Measurements from ENCODE around the gene SLC6A6. TPM values are rescaled to one million over a fixed set of nuclear protein-coding genes. Genes with fewer than 3 reads are reported as not detected.

The SLC6A6 gene
- total RNA-seq, 1 experiment from 2014 or later: 72.6 TPM

DNA sequence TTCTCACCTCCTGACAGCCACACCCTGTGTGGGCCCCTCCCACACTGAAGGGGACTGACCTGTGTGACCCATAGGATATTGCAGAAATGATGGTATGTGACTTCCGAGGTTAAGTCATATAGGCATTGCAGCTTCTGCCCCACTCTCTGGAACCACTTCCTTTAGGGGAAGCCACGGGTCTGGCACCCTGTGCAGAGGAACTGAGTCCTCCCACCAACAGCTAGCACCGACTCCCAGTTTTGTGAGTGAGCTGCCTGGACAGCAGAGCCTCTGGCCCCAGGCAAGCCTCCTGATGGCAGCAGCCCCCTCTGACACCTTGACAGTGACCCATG lies 24.6 kb upstream of the SLC6A6 start:
- Mint-ChIP-seq H3K27ac (no peak overlapping the region), H3K9me3 (peaks cover 0 to 4% of the 10 kb centered on the region in 2 experiments; a peak in 2 of 5 replicates), H3K4me3 (no peak overlapping the region), H3K27me3 (ENCODE audit: low read depth) (peaks cover 15% of the 10 kb centered on the region), H3K4me1 (peaks cover 16 to 19% of the 10 kb centered on the region in 2 experiments), H3K36me3 (ENCODE audit: insufficient read depth in 1 of 3, low read depth in 3 of 3) (no peaks in the 10 kb centered on the region; a peak in 1 of 7 replicates)
- Histone ChIP-seq H2BK20ac (ENCODE audit: low read depth, low read length, poor library complexity, severe bottlenecking) (no peak overlapping the region), H3K4ac (ENCODE audit: low read depth, low read length) (no peak overlapping the region), H3K9me3 (ENCODE audit: control insufficient read depth, low read depth, low read length) (no peaks in the 10 kb centered on the region), H2AFZ (ENCODE audit: low read length) (no peak overlapping the region), H3K79me1 (ENCODE audit: insufficient read depth, low read depth, low read length, poor library complexity, severe bottlenecking) (no peaks in the 10 kb centered on the region), H3K79me2 (ENCODE audit: insufficient read depth, low read length) (no peaks in the 10 kb centered on the region), H3K14ac (ENCODE audit: insufficient read depth, low read length) (no peak overlapping the region; the same call in 1 of the 2 replicates), H2BK15ac (ENCODE audit: low read depth, low read length) (no peak overlapping the region), H3K56ac (ENCODE audit: insufficient read length, low read depth, low read length) (no peak overlapping the region), H4K91ac (ENCODE audit: insufficient read length, low read depth, low read length) (no peak overlapping the region), H4K20me1 (ENCODE audit: control insufficient read depth, insufficient read depth, insufficient read length) (peaks cover 2% of the 10 kb centered on the region), H3K23me2 (ENCODE audit: insufficient read length, low read depth, low read length, poor library complexity, severe bottlenecking) (no peaks in the 10 kb centered on the region), H2AK5ac (ENCODE audit: insufficient read length, low read length) (no peak overlapping the region), H4K8ac (replicated peaks; ENCODE audit: insufficient read length, low read depth, low read length) (no peak overlapping the region), H3K27me3 (ENCODE audit: insufficient read depth, low read length) (no peaks in the 10 kb centered on the region), H2BK120ac (ENCODE audit: low read depth, low read length, poor library complexity, severe bottlenecking) (no peak overlapping the region), H3K27ac (ENCODE audit: insufficient read length, low read depth, low read length) (no peak overlapping the region), H3K4me1 (ENCODE audit: insufficient read depth, low read length) (no peaks in the 10 kb centered on the region), H3T11ph (ENCODE audit: low read length) (no peak overlapping the region), H3K4me2 (ENCODE audit: insufficient read depth, insufficient read length, low read length) (no peak overlapping the region), H3K18ac (ENCODE audit: insufficient read length, low read depth, low read length) (no peak overlapping the region), H4K5ac (ENCODE audit: insufficient read length, low read depth, low read length) (no peak overlapping the region), H2BK5ac (ENCODE audit: insufficient read length, low read length) (no peak overlapping the region), H3K23ac (ENCODE audit: insufficient read length, low read depth, low read length) (no peak overlapping the region), H3K9ac (ENCODE audit: extremely low read depth, insufficient read length, low read length) (no peak overlapping the region), H2BK12ac (ENCODE audit: insufficient read length, low read depth, low read length) (no peak overlapping the region)
- WGBS (ENCODE audit: extremely low coverage, insufficient read length, low lambda C conversion rate): no CpG with 5 or more reads among the region's 3 CpGs
- DNase-seq: no peak
- TF ChIP-seq, protein P1, sequence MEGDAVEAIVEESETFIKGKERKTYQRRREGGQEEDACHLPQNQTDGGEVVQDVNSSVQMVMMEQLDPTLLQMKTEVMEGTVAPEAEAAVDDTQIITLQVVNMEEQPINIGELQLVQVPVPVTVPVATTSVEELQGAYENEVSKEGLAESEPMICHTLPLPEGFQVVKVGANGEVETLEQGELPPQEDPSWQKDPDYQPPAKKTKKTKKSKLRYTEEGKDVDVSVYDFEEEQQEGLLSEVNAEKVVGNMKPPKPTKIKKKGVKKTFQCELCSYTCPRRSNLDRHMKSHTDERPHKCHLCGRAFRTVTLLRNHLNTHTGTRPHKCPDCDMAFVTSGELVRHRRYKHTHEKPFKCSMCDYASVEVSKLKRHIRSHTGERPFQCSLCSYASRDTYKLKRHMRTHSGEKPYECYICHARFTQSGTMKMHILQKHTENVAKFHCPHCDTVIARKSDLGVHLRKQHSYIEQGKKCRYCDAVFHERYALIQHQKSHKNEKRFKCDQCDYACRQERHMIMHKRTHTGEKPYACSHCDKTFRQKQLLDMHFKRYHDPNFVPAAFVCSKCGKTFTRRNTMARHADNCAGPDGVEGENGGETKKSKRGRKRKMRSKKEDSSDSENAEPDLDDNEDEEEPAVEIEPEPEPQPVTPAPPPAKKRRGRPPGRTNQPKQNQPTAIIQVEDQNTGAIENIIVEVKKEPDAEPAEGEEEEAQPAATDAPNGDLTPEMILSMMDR (conservative IDR thresholded peaks at IDR 0.05): no peak

Data from H9 (cell line).